GM12872 (cell line): ENCODE data around the gene RITA1.

ENCODE experiments used
- TF ChIP-seq, protein P1 (sequence below): IDR thresholded peaks from 3 replicates; pipeline ENCODE4 v1.5.1; 2011; ENCODE audit warnings: low read depth, mild to moderate bottlenecking, low read length, moderate library complexity; ENCODE audit not compliant: insufficient read depth

Gene RITA1

DNA sequence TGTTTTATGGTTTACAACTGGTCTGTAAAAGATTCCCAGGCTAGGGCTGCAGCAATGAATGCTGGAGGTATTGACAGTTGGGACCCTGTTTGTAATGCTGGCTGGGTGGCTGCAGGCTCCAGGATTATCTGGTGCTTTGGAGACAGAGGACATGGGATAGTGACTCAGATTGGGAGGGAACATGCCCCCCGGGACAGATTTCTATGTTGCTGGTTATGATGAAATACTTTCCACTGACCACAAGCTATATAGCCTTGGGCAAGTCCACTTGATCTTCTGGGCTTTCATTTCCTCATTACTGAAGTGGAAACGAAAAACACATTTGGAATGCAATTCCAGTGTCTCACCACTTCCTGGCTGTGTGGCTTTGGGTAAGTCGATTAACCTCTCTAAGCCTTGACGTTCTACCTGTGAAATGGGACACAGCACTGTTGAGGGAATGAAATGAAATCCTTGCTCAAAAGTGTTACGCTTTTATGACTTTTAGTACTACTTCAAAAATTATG lies 29.4 kb downstream of the RITA1 start:
- TF ChIP-seq, protein P1, sequence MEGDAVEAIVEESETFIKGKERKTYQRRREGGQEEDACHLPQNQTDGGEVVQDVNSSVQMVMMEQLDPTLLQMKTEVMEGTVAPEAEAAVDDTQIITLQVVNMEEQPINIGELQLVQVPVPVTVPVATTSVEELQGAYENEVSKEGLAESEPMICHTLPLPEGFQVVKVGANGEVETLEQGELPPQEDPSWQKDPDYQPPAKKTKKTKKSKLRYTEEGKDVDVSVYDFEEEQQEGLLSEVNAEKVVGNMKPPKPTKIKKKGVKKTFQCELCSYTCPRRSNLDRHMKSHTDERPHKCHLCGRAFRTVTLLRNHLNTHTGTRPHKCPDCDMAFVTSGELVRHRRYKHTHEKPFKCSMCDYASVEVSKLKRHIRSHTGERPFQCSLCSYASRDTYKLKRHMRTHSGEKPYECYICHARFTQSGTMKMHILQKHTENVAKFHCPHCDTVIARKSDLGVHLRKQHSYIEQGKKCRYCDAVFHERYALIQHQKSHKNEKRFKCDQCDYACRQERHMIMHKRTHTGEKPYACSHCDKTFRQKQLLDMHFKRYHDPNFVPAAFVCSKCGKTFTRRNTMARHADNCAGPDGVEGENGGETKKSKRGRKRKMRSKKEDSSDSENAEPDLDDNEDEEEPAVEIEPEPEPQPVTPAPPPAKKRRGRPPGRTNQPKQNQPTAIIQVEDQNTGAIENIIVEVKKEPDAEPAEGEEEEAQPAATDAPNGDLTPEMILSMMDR = no peak

DNA sequence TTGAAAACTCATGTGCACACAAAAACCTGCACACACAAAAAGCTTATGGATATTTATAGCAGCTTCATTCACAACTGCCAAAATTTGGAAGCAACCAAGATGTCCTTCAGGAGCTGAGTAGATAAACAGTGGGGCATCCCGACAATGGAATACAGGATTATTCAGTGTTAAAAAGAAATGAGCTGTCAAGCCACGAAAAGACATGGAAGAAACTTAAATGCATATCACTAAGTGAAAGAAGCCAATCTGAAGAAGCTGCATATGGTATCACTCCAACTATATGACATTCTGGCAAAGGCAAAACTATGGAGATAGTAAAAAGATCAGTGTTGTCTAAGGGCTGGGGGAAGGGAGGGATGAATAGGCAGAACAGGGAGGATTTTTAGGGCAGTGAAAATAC lies 30.5 kb downstream of the RITA1 start:
- TF ChIP-seq, protein P1 = no peak

DNA sequence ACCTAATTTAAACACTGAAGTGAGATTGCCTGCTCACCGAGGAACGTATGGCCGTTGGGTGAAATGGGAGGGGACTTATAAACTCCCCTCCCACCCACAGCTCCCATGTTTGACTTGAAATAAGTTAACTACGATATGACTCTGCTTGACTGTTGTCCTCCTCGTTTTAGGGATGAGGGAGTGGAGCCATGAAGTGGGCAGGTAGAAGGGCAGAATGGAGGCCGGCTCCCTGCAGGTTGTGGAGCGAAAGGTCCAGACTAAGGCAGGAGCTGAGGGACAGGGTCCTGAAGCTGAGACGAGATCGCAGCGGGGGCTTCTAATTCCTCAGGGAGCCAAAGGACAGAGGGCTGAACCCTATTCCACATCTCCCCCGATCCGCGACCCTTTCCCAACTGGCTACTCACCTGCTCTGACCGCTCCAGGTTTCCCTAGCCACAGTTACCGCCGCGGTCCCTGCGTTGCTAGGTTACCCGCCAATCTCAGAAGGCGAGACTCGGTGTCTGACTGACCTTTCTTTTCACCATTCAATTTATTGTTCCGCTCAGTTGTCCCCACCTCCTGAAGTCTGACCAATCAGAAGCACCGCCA lies 35.2 kb downstream of the RITA1 start:
- TF ChIP-seq, protein P1 = no peak

- TF ChIP-seq, protein P1 = no peak
Measured at GRCh38 chr12:113221181-113221996, 35.9 kb downstream of the RITA1 start, which contains the start of gene TPCN1. TSS of gene TPCN1 (plus strand) at chr12:113221464. CDS start at chr12:113226853, 5,389 bp downstream.

GRCh38 chr12:113221997-113222729 lies 36.6 kb downstream of the RITA1 start:
- TF ChIP-seq, protein P1 = no peak

- TF ChIP-seq, protein P1 = no peak
Measured at GRCh38 chr12:113222730-113223531, 37.4 kb downstream of the RITA1 start.
